ENCODE measurements around the gene XYLT1. TPM values are rescaled to one million over a fixed set of nuclear protein-coding genes. Genes with fewer than 3 reads are reported as not detected.

Gene XYLT1
- polyA plus RNA-seq, 1 donor (not counting 4 experiments of a cell fraction or from before 2014, with no cell fraction given): 4.4 TPM

GRCh38 chr16:17204644-17205043, 266.1 kb downstream of the XYLT1 start:
- Histone ChIP-seq H3K9me1 (ENCODE audit: control insufficient read depth, extremely low read depth, insufficient read depth, low read length) (no peaks in the 10 kb centered on the region), H2AFZ (ENCODE audit: control insufficient read depth, low read length) (no peak overlapping the region), H3K4me1 (ENCODE audit: control insufficient read depth, extremely low read depth, insufficient read depth, low read length) (no peaks in the 10 kb centered on the region), H3K27ac (ENCODE audit: control insufficient read depth, insufficient read depth, low read length) (no peak overlapping the region), H3K4me3 (ENCODE audit: control insufficient read depth in 2 of 3, extremely low read depth in 1 of 3, insufficient read depth in 2 of 3, low read depth in 1 of 3, low read length in 3 of 3) (no peak overlapping the region), H3K79me2 (ENCODE audit: control insufficient read depth, insufficient read depth, low read length) (no peaks in the 10 kb centered on the region), H3K4me2 (ENCODE audit: control insufficient read depth, extremely low read depth, insufficient read depth, low read depth, low read length) (no peak overlapping the region), H3K9me3 (ENCODE audit: control insufficient read depth, low read depth, low read length) (no peaks in the 10 kb centered on the region), H3K27me3 (ENCODE audit: control insufficient read depth, extremely low read depth, insufficient read depth, low read length) (no peaks in the 10 kb centered on the region), H4K20me1 (ENCODE audit: control insufficient read depth, extremely low read depth, insufficient read depth, low read length) (no peaks in the 10 kb centered on the region), H3K9ac (ENCODE audit: control insufficient read depth, extremely low read depth, insufficient read depth, low read length) (no peak overlapping the region), H3K36me3 (ENCODE audit: control insufficient read depth in 2 of 2, extremely low read depth in 1 of 2, insufficient read depth in 2 of 2, low read length in 2 of 2) (peaks cover 0 to 2% of the 10 kb centered on the region in 2 experiments)
- no peak for DNase-seq (ENCODE audit: low read depth, low spot score)
- FAIRE-seq: no peak
- TF ChIP-seq EZH2 (IDR thresholded peaks at IDR 0.05; ENCODE audit: low read length): no peak
- TF ChIP-seq, protein P1, sequence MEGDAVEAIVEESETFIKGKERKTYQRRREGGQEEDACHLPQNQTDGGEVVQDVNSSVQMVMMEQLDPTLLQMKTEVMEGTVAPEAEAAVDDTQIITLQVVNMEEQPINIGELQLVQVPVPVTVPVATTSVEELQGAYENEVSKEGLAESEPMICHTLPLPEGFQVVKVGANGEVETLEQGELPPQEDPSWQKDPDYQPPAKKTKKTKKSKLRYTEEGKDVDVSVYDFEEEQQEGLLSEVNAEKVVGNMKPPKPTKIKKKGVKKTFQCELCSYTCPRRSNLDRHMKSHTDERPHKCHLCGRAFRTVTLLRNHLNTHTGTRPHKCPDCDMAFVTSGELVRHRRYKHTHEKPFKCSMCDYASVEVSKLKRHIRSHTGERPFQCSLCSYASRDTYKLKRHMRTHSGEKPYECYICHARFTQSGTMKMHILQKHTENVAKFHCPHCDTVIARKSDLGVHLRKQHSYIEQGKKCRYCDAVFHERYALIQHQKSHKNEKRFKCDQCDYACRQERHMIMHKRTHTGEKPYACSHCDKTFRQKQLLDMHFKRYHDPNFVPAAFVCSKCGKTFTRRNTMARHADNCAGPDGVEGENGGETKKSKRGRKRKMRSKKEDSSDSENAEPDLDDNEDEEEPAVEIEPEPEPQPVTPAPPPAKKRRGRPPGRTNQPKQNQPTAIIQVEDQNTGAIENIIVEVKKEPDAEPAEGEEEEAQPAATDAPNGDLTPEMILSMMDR (optimal IDR thresholded peaks at IDR 0.05 in 1 of 3, IDR thresholded peaks at IDR 0.05 in 1 of 3, conservative IDR thresholded peaks at IDR 0.05 in 1 of 3; ENCODE audit: extremely low read depth in 1 of 3, insufficient read depth in 2 of 3, low read length in 3 of 3): no peak
- dilution Hi-C loops (cut with MboI; ENCODE audit: extremely low pct_ligation_motif_present, low sequenced_read_pairs): no loop called here

- H3K9me1 ChIP-seq (ENCODE audit: control insufficient read depth, extremely low read depth, insufficient read depth, low read length): no peaks in the 10 kb centered on the region
- no peaks in the 10 kb centered on the region for H3K9me3 ChIP-seq (ENCODE audit: control insufficient read depth, low read depth, low read length)
- H3K9ac ChIP-seq (ENCODE audit: control insufficient read depth, extremely low read depth, insufficient read depth, low read length): no peak overlapping the region
- TF ChIP-seq, protein P1 (optimal IDR thresholded peaks at IDR 0.05 in 1 of 3, IDR thresholded peaks at IDR 0.05 in 1 of 3, conservative IDR thresholded peaks at IDR 0.05 in 1 of 3; ENCODE audit: extremely low read depth in 1 of 3, insufficient read depth in 2 of 3, low read length in 3 of 3): no peak
- no peaks in the 10 kb centered on the region for H3K27me3 ChIP-seq (ENCODE audit: control insufficient read depth, extremely low read depth, insufficient read depth, low read length)
- no peaks in the 10 kb centered on the region for H3K4me1 ChIP-seq (ENCODE audit: control insufficient read depth, extremely low read depth, insufficient read depth, low read length)
- no peak overlapping the region for H3K4me2 ChIP-seq (ENCODE audit: control insufficient read depth, extremely low read depth, insufficient read depth, low read depth, low read length)
- H3K36me3 ChIP-seq (ENCODE audit: control insufficient read depth in 2 of 2, extremely low read depth in 1 of 2, insufficient read depth in 2 of 2, low read length in 2 of 2): peaks cover 0 to 2% of the 10 kb centered on the region in 2 experiments
- H3K4me3 ChIP-seq (ENCODE audit: control insufficient read depth in 2 of 3, extremely low read depth in 1 of 3, insufficient read depth in 2 of 3, low read depth in 1 of 3, low read length in 3 of 3): no peak overlapping the region
- DNase-seq (ENCODE audit: low read depth, low spot score) (no peak), FAIRE-seq (no peak)
- no peak overlapping the region for H2AFZ ChIP-seq (ENCODE audit: control insufficient read depth, low read length)
- dilution Hi-C loops (cut with MboI; ENCODE audit: extremely low pct_ligation_motif_present, low sequenced_read_pairs): no loop called here
- H3K27ac ChIP-seq (ENCODE audit: control insufficient read depth, insufficient read depth, low read length): no peak overlapping the region
- no peaks in the 10 kb centered on the region for H4K20me1 ChIP-seq (ENCODE audit: control insufficient read depth, extremely low read depth, insufficient read depth, low read length)
- H3K79me2 ChIP-seq (ENCODE audit: control insufficient read depth, insufficient read depth, low read length): no peaks in the 10 kb centered on the region
Measured at GRCh38 chr16:17204206-17204605, 266.6 kb downstream of the XYLT1 start.
